Neural cell (in vitro differentiated cells): ENCODE data around the gene ANKRD13A.
"Not testable (repeated sequence)": the region's sequence is repeated elsewhere in the genome, so short reads cannot be mapped to it uniquely, and the experiment has no call there.

Experiments
- EP300 ChIP-seq: fragments of 450-650 bp; conservative IDR thresholded peaks from 2 replicates; pipeline ENCODE4 v1.6.1; 2014; ENCODE audit warnings: antibody characterized with exemption, mild to moderate bottlenecking, moderate library complexity; ENCODE audit not compliant: poor library complexity, severe bottlenecking
- MXI1 ChIP-seq: fragments of 450-650 bp; conservative IDR thresholded peaks from 2 replicates; pipeline ENCODE4 v1.6.1; 2014; ENCODE audit warnings: antibody characterized with exemption, mild to moderate bottlenecking; ENCODE audit not compliant: poor library complexity, severe bottlenecking
- TF ChIP-seq, protein P1 (sequence below): IDR thresholded peaks from 2 replicates; pipeline ENCODE4 v1.6.1; 2012; ENCODE audit warnings: borderline replicate concordance
- TF ChIP-seq, protein P2 (sequence below): fragments of 450-650 bp; IDR thresholded peaks from 2 replicates; pipeline ENCODE4 v1.5.1; 2014; ENCODE audit warnings: antibody characterized with exemption, mild to moderate bottlenecking, moderate library complexity; ENCODE audit not compliant: poor library complexity, severe bottlenecking

DNA sequence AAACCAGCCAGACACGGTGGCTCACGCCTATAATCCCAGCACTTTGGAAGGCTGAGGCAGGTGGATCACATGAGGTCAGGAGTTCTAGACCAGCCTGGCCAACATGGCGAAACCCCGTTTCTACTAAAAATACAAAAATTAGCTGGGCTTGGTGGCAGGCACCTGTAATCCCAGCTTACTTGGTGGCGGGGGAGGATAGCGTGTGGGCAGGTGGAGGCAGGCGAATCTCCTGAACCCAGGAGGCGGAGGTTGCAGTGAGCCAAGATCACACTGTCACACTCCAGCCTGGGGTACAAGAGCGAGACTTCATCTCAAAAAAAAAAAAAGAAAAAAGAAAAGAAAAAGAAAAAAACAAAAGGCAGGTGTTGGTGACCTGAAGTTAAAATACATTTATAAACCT, 73.4 kb downstream of the ANKRD13A start:
- TF ChIP-seq, protein P1, sequence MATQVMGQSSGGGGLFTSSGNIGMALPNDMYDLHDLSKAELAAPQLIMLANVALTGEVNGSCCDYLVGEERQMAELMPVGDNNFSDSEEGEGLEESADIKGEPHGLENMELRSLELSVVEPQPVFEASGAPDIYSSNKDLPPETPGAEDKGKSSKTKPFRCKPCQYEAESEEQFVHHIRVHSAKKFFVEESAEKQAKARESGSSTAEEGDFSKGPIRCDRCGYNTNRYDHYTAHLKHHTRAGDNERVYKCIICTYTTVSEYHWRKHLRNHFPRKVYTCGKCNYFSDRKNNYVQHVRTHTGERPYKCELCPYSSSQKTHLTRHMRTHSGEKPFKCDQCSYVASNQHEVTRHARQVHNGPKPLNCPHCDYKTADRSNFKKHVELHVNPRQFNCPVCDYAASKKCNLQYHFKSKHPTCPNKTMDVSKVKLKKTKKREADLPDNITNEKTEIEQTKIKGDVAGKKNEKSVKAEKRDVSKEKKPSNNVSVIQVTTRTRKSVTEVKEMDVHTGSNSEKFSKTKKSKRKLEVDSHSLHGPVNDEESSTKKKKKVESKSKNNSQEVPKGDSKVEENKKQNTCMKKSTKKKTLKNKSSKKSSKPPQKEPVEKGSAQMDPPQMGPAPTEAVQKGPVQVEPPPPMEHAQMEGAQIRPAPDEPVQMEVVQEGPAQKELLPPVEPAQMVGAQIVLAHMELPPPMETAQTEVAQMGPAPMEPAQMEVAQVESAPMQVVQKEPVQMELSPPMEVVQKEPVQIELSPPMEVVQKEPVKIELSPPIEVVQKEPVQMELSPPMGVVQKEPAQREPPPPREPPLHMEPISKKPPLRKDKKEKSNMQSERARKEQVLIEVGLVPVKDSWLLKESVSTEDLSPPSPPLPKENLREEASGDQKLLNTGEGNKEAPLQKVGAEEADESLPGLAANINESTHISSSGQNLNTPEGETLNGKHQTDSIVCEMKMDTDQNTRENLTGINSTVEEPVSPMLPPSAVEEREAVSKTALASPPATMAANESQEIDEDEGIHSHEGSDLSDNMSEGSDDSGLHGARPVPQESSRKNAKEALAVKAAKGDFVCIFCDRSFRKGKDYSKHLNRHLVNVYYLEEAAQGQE, result not testable (repeated sequence)
- TF ChIP-seq EP300, MXI1: not testable (repeated sequence)
- TF ChIP-seq, protein P2, sequence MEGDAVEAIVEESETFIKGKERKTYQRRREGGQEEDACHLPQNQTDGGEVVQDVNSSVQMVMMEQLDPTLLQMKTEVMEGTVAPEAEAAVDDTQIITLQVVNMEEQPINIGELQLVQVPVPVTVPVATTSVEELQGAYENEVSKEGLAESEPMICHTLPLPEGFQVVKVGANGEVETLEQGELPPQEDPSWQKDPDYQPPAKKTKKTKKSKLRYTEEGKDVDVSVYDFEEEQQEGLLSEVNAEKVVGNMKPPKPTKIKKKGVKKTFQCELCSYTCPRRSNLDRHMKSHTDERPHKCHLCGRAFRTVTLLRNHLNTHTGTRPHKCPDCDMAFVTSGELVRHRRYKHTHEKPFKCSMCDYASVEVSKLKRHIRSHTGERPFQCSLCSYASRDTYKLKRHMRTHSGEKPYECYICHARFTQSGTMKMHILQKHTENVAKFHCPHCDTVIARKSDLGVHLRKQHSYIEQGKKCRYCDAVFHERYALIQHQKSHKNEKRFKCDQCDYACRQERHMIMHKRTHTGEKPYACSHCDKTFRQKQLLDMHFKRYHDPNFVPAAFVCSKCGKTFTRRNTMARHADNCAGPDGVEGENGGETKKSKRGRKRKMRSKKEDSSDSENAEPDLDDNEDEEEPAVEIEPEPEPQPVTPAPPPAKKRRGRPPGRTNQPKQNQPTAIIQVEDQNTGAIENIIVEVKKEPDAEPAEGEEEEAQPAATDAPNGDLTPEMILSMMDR, result not testable (repeated sequence)
